ENCODE results near the gene CASTOR1.

CASTOR1 gene

GRCh38 chr22:30297276-30297990, 8.1 kb upstream of the CASTOR1 start:
- Histone ChIP-seq H3K36me3 (ENCODE audit: control insufficient read depth, insufficient read depth, low read length) (peaks cover 74% of the 10 kb centered on the region), H3K4me1 (ENCODE audit: control insufficient read depth, insufficient read depth, low read length, poor library complexity, severe bottlenecking) (peaks cover 9% of the 10 kb centered on the region), H3K9me3 (ENCODE audit: control insufficient read depth, low read length) (no peaks in the 10 kb centered on the region), H3K27ac (ENCODE audit: low read depth, low read length, severe bottlenecking) (no peak overlapping the region), H3K4me3 (ENCODE audit: extremely low read depth, insufficient read depth, low read length, poor library complexity, severe bottlenecking) (no peak overlapping the region)
- 94% methylated on average over 8 to 11 of the region's 11 CpGs for WGBS, 2 experiments (ENCODE audit: insufficient coverage in 2 of 2)

GRCh38 chr22:30296833-30297232, 7.5 kb upstream of the CASTOR1 start:
- 80 to 100% methylated on average over 2 of the region's 3 CpGs for WGBS, 2 experiments (ENCODE audit: insufficient coverage in 2 of 2)
- peaks cover 3% of the 10 kb centered on the region for H3K4me1 ChIP-seq (ENCODE audit: control insufficient read depth, insufficient read depth, low read length, poor library complexity, severe bottlenecking)
- H3K9me3 ChIP-seq (ENCODE audit: control insufficient read depth, low read length) = no peaks in the 10 kb centered on the region
- H3K4me3 ChIP-seq (ENCODE audit: extremely low read depth, insufficient read depth, low read length, poor library complexity, severe bottlenecking) = no peak overlapping the region
- H3K27ac ChIP-seq (ENCODE audit: low read depth, low read length, severe bottlenecking) = no peak overlapping the region
- peaks cover 77% of the 10 kb centered on the region for H3K36me3 ChIP-seq (ENCODE audit: control insufficient read depth, insufficient read depth, low read length)

DNA sequence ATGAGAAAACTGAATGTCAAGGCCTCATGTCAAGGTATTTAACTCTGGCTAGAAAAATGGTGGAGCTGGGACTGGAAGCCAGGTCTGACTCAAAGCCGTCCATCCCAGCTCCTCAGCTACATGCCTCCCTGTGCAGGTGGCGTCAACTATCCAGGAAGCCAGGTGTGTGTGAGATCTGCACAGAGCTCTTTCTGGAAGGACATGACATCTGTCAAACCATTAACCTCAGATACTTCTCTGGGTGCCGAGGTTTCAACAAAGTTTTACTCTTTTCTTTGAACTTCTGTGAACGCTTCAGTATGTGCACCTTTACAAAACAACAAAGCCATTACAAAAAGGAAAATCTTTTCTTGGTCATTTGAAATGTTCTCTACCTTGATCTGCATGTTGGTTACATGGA, 7.0 kb upstream of the CASTOR1 start:
- 95 to 96% methylated on average over 4 of the region's 4 CpGs for WGBS, 2 experiments (ENCODE audit: insufficient coverage in 2 of 2)
- Histone ChIP-seq H3K4me3 (ENCODE audit: extremely low read depth, insufficient read depth, low read length, poor library complexity, severe bottlenecking) (no peak overlapping the region), H3K36me3 (ENCODE audit: control insufficient read depth, insufficient read depth, low read length) (peaks cover 78% of the 10 kb centered on the region), H3K9me3 (ENCODE audit: control insufficient read depth, low read length) (no peaks in the 10 kb centered on the region), H3K4me1 (ENCODE audit: control insufficient read depth, insufficient read depth, low read length, poor library complexity, severe bottlenecking) (peaks cover 3% of the 10 kb centered on the region), H3K27ac (ENCODE audit: low read depth, low read length, severe bottlenecking) (no peak overlapping the region)

GRCh38 chr22:30295576-30295975, 6.3 kb upstream of the CASTOR1 start:
- Histone ChIP-seq H3K36me3 (ENCODE audit: control insufficient read depth, insufficient read depth, low read length) (peaks cover 70% of the 10 kb centered on the region), H3K4me1 (ENCODE audit: control insufficient read depth, insufficient read depth, low read length, poor library complexity, severe bottlenecking) (peaks cover 11% of the 10 kb centered on the region), H3K9me3 (ENCODE audit: control insufficient read depth, low read length) (no peaks in the 10 kb centered on the region), H3K27ac (ENCODE audit: low read depth, low read length, severe bottlenecking) (no peak overlapping the region), H3K4me3 (ENCODE audit: extremely low read depth, insufficient read depth, low read length, poor library complexity, severe bottlenecking) (no peak overlapping the region)
- WGBS, 2 experiments (ENCODE audit: insufficient coverage in 2 of 2) = 89 to 97% methylated on average over 5 to 6 of the region's 7 CpGs

GRCh38 chr22:30294830-30295229, 5.5 kb upstream of the CASTOR1 start:
- Histone ChIP-seq H3K9me3 (ENCODE audit: control insufficient read depth, low read length) (no peaks in the 10 kb centered on the region), H3K4me3 (ENCODE audit: extremely low read depth, insufficient read depth, low read length, poor library complexity, severe bottlenecking) (no peak overlapping the region), H3K4me1 (ENCODE audit: control insufficient read depth, insufficient read depth, low read length, poor library complexity, severe bottlenecking) (peaks cover 18% of the 10 kb centered on the region), H3K36me3 (ENCODE audit: control insufficient read depth, insufficient read depth, low read length) (peaks cover 64% of the 10 kb centered on the region), H3K27ac (ENCODE audit: low read depth, low read length, severe bottlenecking) (no peak overlapping the region)
- WGBS, 2 experiments (ENCODE audit: insufficient coverage in 2 of 2) = 94 to 96% methylated on average over 7 to 8 of the region's 11 CpGs

- no peaks in the 10 kb centered on the region for H3K9me3 ChIP-seq (ENCODE audit: control insufficient read depth, low read length)
- peaks cover 19% of the 10 kb centered on the region for H3K4me1 ChIP-seq (ENCODE audit: control insufficient read depth, insufficient read depth, low read length, poor library complexity, severe bottlenecking)
- H3K36me3 ChIP-seq (ENCODE audit: control insufficient read depth, insufficient read depth, low read length) = peaks cover 56% of the 10 kb centered on the region
- 89 to 90% methylated on average over 9 of the region's 9 CpGs for WGBS, 2 experiments (ENCODE audit: insufficient coverage in 2 of 2)
- no peak overlapping the region for H3K4me3 ChIP-seq (ENCODE audit: extremely low read depth, insufficient read depth, low read length, poor library complexity, severe bottlenecking)
- H3K27ac ChIP-seq (ENCODE audit: low read depth, low read length, severe bottlenecking) = no peak overlapping the region
Measured at GRCh38 chr22:30294066-30294465, 4.8 kb upstream of the CASTOR1 start.

DNA sequence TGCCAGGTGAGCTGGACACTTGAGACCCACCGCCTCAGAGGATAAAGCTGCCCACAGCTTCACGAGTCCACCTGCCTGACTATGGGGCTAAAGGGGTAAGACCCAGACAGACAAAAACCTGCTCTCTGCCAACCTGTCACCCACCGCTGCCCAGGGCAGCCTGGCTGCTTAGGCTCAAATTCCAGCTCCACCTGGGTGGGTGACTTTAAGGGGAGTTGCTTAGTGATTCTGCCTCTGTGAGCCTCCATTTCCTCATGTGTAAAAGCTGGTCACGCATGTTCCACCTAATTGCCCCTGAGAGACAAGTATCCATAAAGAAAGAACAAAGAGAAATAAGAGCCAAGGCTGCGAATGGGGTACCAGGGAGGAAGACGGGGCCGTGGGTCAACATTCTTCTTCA, 3.7 kb upstream of the CASTOR1 start:
- Histone ChIP-seq H3K36me3 (ENCODE audit: control insufficient read depth, insufficient read depth, low read length) (peaks cover 51% of the 10 kb centered on the region), H3K9me3 (ENCODE audit: control insufficient read depth, low read length) (no peaks in the 10 kb centered on the region), H3K27ac (ENCODE audit: low read depth, low read length, severe bottlenecking) (no peak overlapping the region), H3K4me1 (ENCODE audit: control insufficient read depth, insufficient read depth, low read length, poor library complexity, severe bottlenecking) (peaks cover 25% of the 10 kb centered on the region), H3K4me3 (ENCODE audit: extremely low read depth, insufficient read depth, low read length, poor library complexity, severe bottlenecking) (no peak overlapping the region)
- 94 to 96% methylated on average over 5 to 6 of the region's 7 CpGs for WGBS, 2 experiments (ENCODE audit: insufficient coverage in 2 of 2)

- Histone ChIP-seq H3K27ac (ENCODE audit: low read depth, low read length, severe bottlenecking) (no peak overlapping the region), H3K36me3 (ENCODE audit: control insufficient read depth, insufficient read depth, low read length) (peaks cover 51% of the 10 kb centered on the region), H3K4me3 (ENCODE audit: extremely low read depth, insufficient read depth, low read length, poor library complexity, severe bottlenecking) (no peak overlapping the region), H3K9me3 (ENCODE audit: control insufficient read depth, low read length) (no peaks in the 10 kb centered on the region), H3K4me1 (ENCODE audit: control insufficient read depth, insufficient read depth, low read length, poor library complexity, severe bottlenecking) (peaks cover 25% of the 10 kb centered on the region)
- 97 to 99% methylated on average over 15 to 16 of the region's 18 CpGs for WGBS, 2 experiments (ENCODE audit: insufficient coverage in 2 of 2)
Measured at GRCh38 chr22:30292069-30292970, 3.0 kb upstream of the CASTOR1 start.

DNA sequence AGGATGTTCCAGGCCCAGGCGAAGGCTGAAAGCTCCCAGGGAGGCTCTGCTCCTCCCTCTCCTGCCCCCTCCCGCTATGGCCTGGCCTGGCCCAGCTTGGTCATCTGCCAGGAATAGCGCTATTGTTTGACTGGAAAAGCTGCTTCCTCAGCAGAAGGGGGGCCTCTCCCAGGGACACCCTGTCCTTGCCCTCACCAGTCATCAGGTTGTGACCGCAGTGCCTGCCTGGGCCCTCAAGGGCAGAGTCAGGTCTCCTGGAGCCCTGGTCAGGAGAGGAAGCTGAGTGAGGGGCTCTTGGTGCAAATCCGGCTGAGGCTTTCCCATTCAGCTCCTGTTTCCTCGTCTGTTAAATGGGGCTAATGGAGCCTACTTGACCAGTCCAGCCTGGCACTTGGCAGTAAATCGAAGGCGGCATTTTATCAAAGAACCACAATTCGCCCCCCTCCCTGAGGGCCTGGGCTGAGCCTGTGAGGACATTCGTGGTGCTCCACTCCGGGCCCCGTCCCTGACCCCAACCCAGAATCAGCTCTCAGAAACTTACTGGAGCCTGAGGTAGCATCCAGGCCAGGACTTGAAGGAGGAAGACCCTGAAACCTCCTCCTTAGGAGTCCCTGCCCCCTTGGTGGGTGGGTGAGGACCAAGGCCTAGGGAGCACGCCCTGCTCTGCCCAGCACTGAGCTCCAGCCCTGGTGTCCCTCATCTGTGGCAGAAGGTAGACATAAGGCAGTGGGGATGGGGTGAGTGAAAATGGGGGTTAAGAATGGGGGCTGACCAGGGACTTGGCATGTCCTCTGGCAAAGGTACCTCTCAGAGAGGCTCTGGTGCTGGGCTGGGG, 2.0 kb upstream of the CASTOR1 start:
- Histone ChIP-seq H3K4me3 (ENCODE audit: extremely low read depth, insufficient read depth, low read length, poor library complexity, severe bottlenecking) (no peak overlapping the region), H3K9me3 (ENCODE audit: control insufficient read depth, low read length) (no peaks in the 10 kb centered on the region), H3K27ac (ENCODE audit: low read depth, low read length, severe bottlenecking) (peak overlapping the region; percentile 31), H3K4me1 (ENCODE audit: control insufficient read depth, insufficient read depth, low read length, poor library complexity, severe bottlenecking) (peaks cover 25% of the 10 kb centered on the region), H3K36me3 (ENCODE audit: control insufficient read depth, insufficient read depth, low read length) (peaks cover 42% of the 10 kb centered on the region)
- 88 to 93% methylated on average over 7 to 9 of the region's 13 CpGs for WGBS, 2 experiments (ENCODE audit: insufficient coverage in 2 of 2)

GRCh38 chr22:30290342-30291057, 1.2 kb upstream of the CASTOR1 start:
- 57 to 75% methylated on average over 2 to 3 of the region's 3 CpGs for WGBS, 2 experiments (ENCODE audit: insufficient coverage in 2 of 2)
- H3K27ac ChIP-seq (ENCODE audit: low read depth, low read length, severe bottlenecking) = peak overlapping the region; percentile 5
- H3K9me3 ChIP-seq (ENCODE audit: control insufficient read depth, low read length) = no peaks in the 10 kb centered on the region
- peaks cover 39% of the 10 kb centered on the region for H3K36me3 ChIP-seq (ENCODE audit: control insufficient read depth, insufficient read depth, low read length)
- H3K4me3 ChIP-seq (ENCODE audit: extremely low read depth, insufficient read depth, low read length, poor library complexity, severe bottlenecking) = no peak overlapping the region
- peaks cover 25% of the 10 kb centered on the region for H3K4me1 ChIP-seq (ENCODE audit: control insufficient read depth, insufficient read depth, low read length, poor library complexity, severe bottlenecking)
